HG02852 (cell line): Measurements from ENCODE around the gene CDHR5.
"Not testable (repeated sequence)": the region's sequence is repeated elsewhere in the genome, so short reads cannot be mapped to it uniquely, and the experiment has no call there.

Source experiments
- ATAC-seq: cut with Tn5 transposase; IDR thresholded peaks from one replicate; pipeline ENCODE4 v1.9.1; 2021; ENCODE audit warnings: mild to moderate bottlenecking, moderate library complexity; ENCODE audit not compliant: unreplicated experiment

The CDHR5 gene

GRCh38 chr11:589798-590197, 35.0 kb downstream of the CDHR5 start:
- ATAC-seq = no peak

- ATAC-seq = no peak
Measured at GRCh38 chr11:587978-588380, 36.8 kb downstream of the CDHR5 start.

GRCh38 chr11:587546-587945, 37.2 kb downstream of the CDHR5 start:
- ATAC-seq = no peak

- ATAC-seq = no peak
Measured at GRCh38 chr11:586376-587316, 38.1 kb downstream of the CDHR5 start.

- ATAC-seq = no peak
Measured at GRCh38 chr11:584287-584686, 40.5 kb downstream of the CDHR5 start.

- ATAC-seq = no peak
Measured at GRCh38 chr11:581752-582151, 43.0 kb downstream of the CDHR5 start.

- no peak for ATAC-seq
Measured at GRCh38 chr11:581342-581741, 43.4 kb downstream of the CDHR5 start.

- no peak for ATAC-seq
Measured at GRCh38 chr11:579830-580601, 44.7 kb downstream of the CDHR5 start.

- ATAC-seq = no peak
Measured at GRCh38 chr11:578276-579035, 46.3 kb downstream of the CDHR5 start.

- ATAC-seq = no peak
Measured at GRCh38 chr11:577611-577894, 47.2 kb downstream of the CDHR5 start.

- no peak for ATAC-seq
Measured at GRCh38 chr11:576811-577610, 47.7 kb downstream of the CDHR5 start.

GRCh38 chr11:575996-576768, 48.6 kb downstream of the CDHR5 start, which contains the start of gene PHRF1:
Gene PHRF1 (plus strand): TSS chr11:576470. CDS start chr11:581513, 5,043 bp downstream.
- ATAC-seq = peak; percentile 82

GRCh38 chr11:575313-575995, 49.3 kb downstream of the CDHR5 start:
- peak; percentile 29 for ATAC-seq

- no peak for ATAC-seq
Measured at GRCh38 chr11:574632-575312, 50.0 kb downstream of the CDHR5 start.

GRCh38 chr11:574031-574570, 50.7 kb downstream of the CDHR5 start:
- not testable (repeated sequence) for ATAC-seq

GRCh38 chr11:573146-573759, 51.5 kb downstream of the CDHR5 start:
- ATAC-seq = no peak

GRCh38 chr11:571802-572185, 53.0 kb downstream of the CDHR5 start:
- no peak for ATAC-seq
